Cardiac muscle cell (in vitro differentiated cells and primary cell): ENCODE results near the gene CORO1C. TPM values are rescaled to one million over a fixed set of nuclear protein-coding genes. Genes with fewer than 3 reads are reported as not detected.

ENCODE experiments used
- DNase-seq, 2 donors: peaks; one replicate each; pipeline versions ENCODE4 v3.0.0 to v3.0.0-alpha.2; 2010 to 2017; ENCODE audit warnings: low read depth in 1 of 2, low spot score in 1 of 2
- H3K27ac ChIP-seq: fragments of 200-600 bp; sonication (generic); 2 replicates; pipeline ENCODE4 v1.5.1; 2016
- H3K27me3 ChIP-seq: fragments of 200-600 bp; sonication (generic); 2 replicates; pipeline ENCODE4 v1.6.0; 2016; ENCODE audit warnings: control low read depth
- H3K36me3 ChIP-seq: fragments of 200-600 bp; sonication (generic); 2 replicates; pipeline ENCODE4 v1.5.1; 2016; ENCODE audit warnings: control low read depth
- H3K4me1 ChIP-seq: fragments of 200-600 bp; sonication (generic); 2 replicates; pipeline ENCODE4 v1.8.1; 2017; ENCODE audit warnings: low read depth, mild to moderate bottlenecking, mixed run types
- H3K4me3 ChIP-seq: fragments of 200-600 bp; sonication (generic); 2 replicates; pipeline ENCODE4 v1.5.1; 2016; ENCODE audit warnings: mild to moderate bottlenecking
- H3K9me3 ChIP-seq: fragments of 200-600 bp; sonication (generic); 2 replicates; pipeline ENCODE4 v1.5.1; 2017; ENCODE audit warnings: low read depth, mild to moderate bottlenecking, control low read depth
- polyA plus RNA-seq: library from polyadenylated mRNA; unstranded; fragments of >200 nt; fragmentation: Nextera tagmentation; extraction: Ambion mirVana; gene quantifications from 2 replicates; pipeline ENCODE4 v1.2.1, GENCODE V29; 2016
- total RNA-seq: library from RNA; depleted of rRNA; stranded (reverse); fragments of >200 nt; gene quantifications from 2 replicates; pipeline ENCODE4 v1.2.3, GENCODE V29; 2016
- TF ChIP-seq, protein P1 (sequence below): IDR thresholded peaks from 2 replicates; pipeline ENCODE4 v1.5.1; 2012; ENCODE audit warnings: low read depth, mild to moderate bottlenecking, low read length

The CORO1C gene
- total and polyA plus RNA-seq, 2 experiments from 2014 or later = 65.4 to 72.5 TPM

DNA sequence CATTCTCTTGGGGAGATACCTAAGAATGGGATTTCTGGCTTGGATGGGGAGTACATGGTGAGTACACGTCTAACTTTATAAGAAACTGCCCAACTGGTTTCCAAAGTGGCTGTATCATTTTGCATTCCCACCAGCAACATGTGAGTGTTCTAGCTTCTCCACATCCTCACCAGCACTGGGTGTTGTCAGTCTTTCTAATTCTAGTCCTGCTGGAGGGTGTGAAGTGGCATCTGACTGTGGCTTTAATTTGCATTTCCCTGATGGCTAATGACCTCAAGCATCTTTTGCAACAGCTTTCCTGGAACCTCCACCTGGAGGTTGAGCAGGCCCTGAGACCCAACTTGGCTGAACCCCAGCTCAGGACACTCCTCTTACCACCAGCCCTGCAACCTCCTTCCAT is 115.4 kb downstream of the CORO1C start:
- TF ChIP-seq, protein P1, sequence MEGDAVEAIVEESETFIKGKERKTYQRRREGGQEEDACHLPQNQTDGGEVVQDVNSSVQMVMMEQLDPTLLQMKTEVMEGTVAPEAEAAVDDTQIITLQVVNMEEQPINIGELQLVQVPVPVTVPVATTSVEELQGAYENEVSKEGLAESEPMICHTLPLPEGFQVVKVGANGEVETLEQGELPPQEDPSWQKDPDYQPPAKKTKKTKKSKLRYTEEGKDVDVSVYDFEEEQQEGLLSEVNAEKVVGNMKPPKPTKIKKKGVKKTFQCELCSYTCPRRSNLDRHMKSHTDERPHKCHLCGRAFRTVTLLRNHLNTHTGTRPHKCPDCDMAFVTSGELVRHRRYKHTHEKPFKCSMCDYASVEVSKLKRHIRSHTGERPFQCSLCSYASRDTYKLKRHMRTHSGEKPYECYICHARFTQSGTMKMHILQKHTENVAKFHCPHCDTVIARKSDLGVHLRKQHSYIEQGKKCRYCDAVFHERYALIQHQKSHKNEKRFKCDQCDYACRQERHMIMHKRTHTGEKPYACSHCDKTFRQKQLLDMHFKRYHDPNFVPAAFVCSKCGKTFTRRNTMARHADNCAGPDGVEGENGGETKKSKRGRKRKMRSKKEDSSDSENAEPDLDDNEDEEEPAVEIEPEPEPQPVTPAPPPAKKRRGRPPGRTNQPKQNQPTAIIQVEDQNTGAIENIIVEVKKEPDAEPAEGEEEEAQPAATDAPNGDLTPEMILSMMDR = no peak
- no peak overlapping the region for H3K27ac ChIP-seq
- no peaks in the 10 kb centered on the region for H3K9me3 ChIP-seq
- H3K36me3 ChIP-seq = no peaks in the 10 kb centered on the region
- H3K4me1 ChIP-seq = no peaks in the 10 kb centered on the region
- H3K4me3 ChIP-seq = no peak overlapping the region
- no peak for DNase-seq
- H3K27me3 ChIP-seq = no peaks in the 10 kb centered on the region

DNA sequence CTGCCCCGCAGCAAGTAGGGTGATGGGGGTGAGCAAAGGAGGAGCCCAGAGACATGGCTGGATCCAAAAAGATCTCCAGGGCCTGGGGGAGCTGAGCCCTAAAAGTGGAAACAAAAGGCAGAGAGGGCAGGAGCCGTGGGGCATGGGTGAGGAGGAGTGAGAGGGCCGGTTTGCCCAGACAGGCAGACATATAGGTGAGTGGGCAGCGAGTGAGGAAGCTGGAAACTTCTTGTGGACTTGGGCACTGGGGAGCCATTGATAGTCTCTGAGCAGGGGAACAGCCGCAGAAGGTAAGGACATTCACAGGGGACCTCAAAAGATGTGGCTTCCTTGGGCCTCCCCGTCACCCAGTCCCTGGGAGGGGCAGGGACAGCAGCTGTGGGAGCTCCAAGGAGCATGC is 116.7 kb downstream of the CORO1C start:
- H3K9me3 ChIP-seq = no peaks in the 10 kb centered on the region
- no peak overlapping the region for H3K4me3 ChIP-seq
- DNase-seq = no peak
- TF ChIP-seq, protein P1 = no peak
- H3K27ac ChIP-seq = no peak overlapping the region
- H3K27me3 ChIP-seq = no peaks in the 10 kb centered on the region
- no peaks in the 10 kb centered on the region for H3K36me3 ChIP-seq
- peaks cover 4% of the 10 kb centered on the region for H3K4me1 ChIP-seq

DNA sequence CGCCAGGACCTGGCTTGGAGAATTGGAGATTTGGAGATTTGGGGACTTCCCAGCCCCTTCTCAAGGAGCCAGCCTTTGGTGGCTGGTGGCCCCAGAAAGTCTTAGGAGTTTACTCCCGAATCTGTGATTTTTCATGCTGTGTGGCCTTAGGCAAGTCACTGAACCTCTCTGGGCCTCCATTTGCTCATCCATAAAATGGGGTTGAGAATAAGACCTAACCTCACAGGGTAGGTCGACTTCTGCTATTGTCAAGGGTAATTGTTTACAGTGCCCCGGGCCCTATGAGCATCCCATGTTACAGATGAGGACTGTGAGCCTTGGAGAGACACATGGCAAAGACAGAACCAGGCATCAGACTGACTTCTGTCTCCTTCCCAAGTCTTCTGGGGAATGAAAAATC is 117.3 kb downstream of the CORO1C start:
- Histone ChIP-seq H3K4me3 (no peak overlapping the region), H3K9me3 (no peaks in the 10 kb centered on the region), H3K4me1 (peaks cover 8% of the 10 kb centered on the region), H3K27ac (no peak overlapping the region), H3K36me3 (no peaks in the 10 kb centered on the region), H3K27me3 (no peaks in the 10 kb centered on the region)
- DNase-seq = no peak
- TF ChIP-seq, protein P1 = no peak

DNA sequence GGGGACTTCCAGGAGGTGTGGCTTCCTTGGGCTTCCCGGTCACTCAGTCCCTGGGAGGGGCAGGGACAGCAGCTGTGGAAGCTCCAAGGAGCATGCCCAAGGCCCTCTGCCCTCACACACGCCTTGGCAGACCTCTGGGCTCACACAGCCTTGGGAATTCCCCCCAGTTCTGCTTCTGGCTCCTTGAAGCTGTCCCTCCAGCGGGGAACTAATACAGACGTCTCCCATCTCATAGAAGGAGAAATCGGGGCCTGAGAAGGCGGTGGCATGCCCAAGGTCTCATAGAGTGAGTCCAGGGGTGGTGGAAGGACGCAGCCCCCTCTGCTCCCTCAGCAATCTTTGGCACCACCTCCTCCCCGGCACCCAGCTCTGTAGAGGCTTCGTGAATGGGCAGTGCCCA is 117.8 kb downstream of the CORO1C start:
- Histone ChIP-seq H3K4me1 (peaks cover 8% of the 10 kb centered on the region), H3K27ac (no peak overlapping the region), H3K27me3 (no peaks in the 10 kb centered on the region), H3K9me3 (no peaks in the 10 kb centered on the region), H3K36me3 (no peaks in the 10 kb centered on the region), H3K4me3 (no peak overlapping the region)
- TF ChIP-seq, protein P1 = no peak
- no peak for DNase-seq

DNA sequence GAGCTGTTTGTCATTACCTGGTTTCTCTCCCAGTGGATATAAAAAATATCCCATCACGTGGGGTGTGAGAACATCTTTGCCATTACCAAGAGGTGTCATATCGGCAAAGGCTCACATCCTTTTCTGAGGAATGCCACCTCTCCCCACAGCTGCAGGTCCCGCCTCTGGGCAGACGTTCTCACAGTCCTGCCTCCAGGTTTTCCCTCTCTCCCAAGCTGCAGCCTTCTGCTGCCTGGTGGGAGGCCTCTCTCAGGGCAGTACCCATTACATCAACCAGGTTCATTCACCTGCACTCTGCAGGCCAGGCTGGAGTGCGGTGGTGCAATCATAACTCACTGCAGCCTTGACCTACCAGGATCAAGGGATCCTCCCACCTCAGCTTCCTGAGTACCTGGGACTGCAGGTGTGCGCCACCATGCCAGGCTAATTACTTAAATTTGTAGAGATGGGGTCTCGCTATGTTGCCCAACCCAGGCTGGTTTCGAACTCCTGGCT is 118.5 kb downstream of the CORO1C start:
- no peak overlapping the region for H3K27ac ChIP-seq
- peaks cover 8% of the 10 kb centered on the region for H3K4me1 ChIP-seq
- H3K27me3 ChIP-seq = no peaks in the 10 kb centered on the region
- no peaks in the 10 kb centered on the region for H3K36me3 ChIP-seq
- DNase-seq = no peak
- H3K4me3 ChIP-seq = no peak overlapping the region
- H3K9me3 ChIP-seq = no peaks in the 10 kb centered on the region
- TF ChIP-seq, protein P1 = no peak
